NCI-H524 treated with DMSO at 0.1 percent for 48 hours (cell line): ENCODE results near the gene KDM1A.

Experiments
- DNase-seq: peaks from one replicate; lab custom pipeline; 2025; lab: John Stamatoyannopoulos, UW

KDM1A gene

GRCh38 chr1:23013657-23014056 lies 5.6 kb upstream of the KDM1A start:
- DNase-seq: peak; percentile 44

GRCh38 chr1:23018661-23019093 lies 591 bp upstream of the KDM1A start:
- DNase-seq: no peak

- peak; percentile 34 for DNase-seq
Observed at GRCh38 chr1:23019863-23020625, 776 bp downstream of the KDM1A start.

- peak; percentile 14 for DNase-seq
Observed at GRCh38 chr1:23020706-23021405, 1.6 kb downstream of the KDM1A start.

- no peak for DNase-seq
Observed at GRCh38 chr1:23021834-23022233, 2.6 kb downstream of the KDM1A start.

- DNase-seq: no peak
Observed at GRCh38 chr1:23023174-23023845, 4.0 kb downstream of the KDM1A start.

- DNase-seq: no peak
Observed at GRCh38 chr1:23026568-23026967, 7.3 kb downstream of the KDM1A start.

- DNase-seq: no peak
Observed at GRCh38 chr1:23027352-23027907, 8.2 kb downstream of the KDM1A start.

- DNase-seq: no peak
Observed at GRCh38 chr1:23029337-23029736, 10.1 kb downstream of the KDM1A start.

GRCh38 chr1:23035823-23036452 lies 16.7 kb downstream of the KDM1A start:
- no peak for DNase-seq

- DNase-seq: no peak
Observed at GRCh38 chr1:23037081-23037740, 17.9 kb downstream of the KDM1A start.

GRCh38 chr1:23039308-23039826 lies 20.1 kb downstream of the KDM1A start:
- no peak for DNase-seq

- no peak for DNase-seq
Observed at GRCh38 chr1:23040509-23040908, 21.2 kb downstream of the KDM1A start.

GRCh38 chr1:23044035-23044434 lies 24.8 kb downstream of the KDM1A start:
- no peak for DNase-seq

- no peak for DNase-seq
Observed at GRCh38 chr1:23050201-23050600, 30.9 kb downstream of the KDM1A start.

GRCh38 chr1:23051290-23051909 lies 32.1 kb downstream of the KDM1A start:
- no peak for DNase-seq

GRCh38 chr1:23057301-23057700 lies 38.0 kb downstream of the KDM1A start:
- no peak for DNase-seq

GRCh38 chr1:23062271-23062670 lies 43.0 kb downstream of the KDM1A start:
- no peak for DNase-seq

GRCh38 chr1:23065385-23065784 lies 46.1 kb downstream of the KDM1A start:
- DNase-seq: no peak

GRCh38 chr1:23066075-23066474 lies 46.8 kb downstream of the KDM1A start:
- no peak for DNase-seq

GRCh38 chr1:23069149-23069548 lies 49.9 kb downstream of the KDM1A start:
- no peak for DNase-seq
